ENCODE measurements around the gene EPS8L2. TPM values are rescaled to one million over a fixed set of nuclear protein-coding genes. Genes with fewer than 3 reads are reported as not detected.
A peak's percentile ranks its signal among the peaks of the same experiment; 100 is the strongest.

Gene EPS8L2
- total RNA-seq, 4 donors from 2014 or later = 185 to 259 (median 195) TPM

DNA sequence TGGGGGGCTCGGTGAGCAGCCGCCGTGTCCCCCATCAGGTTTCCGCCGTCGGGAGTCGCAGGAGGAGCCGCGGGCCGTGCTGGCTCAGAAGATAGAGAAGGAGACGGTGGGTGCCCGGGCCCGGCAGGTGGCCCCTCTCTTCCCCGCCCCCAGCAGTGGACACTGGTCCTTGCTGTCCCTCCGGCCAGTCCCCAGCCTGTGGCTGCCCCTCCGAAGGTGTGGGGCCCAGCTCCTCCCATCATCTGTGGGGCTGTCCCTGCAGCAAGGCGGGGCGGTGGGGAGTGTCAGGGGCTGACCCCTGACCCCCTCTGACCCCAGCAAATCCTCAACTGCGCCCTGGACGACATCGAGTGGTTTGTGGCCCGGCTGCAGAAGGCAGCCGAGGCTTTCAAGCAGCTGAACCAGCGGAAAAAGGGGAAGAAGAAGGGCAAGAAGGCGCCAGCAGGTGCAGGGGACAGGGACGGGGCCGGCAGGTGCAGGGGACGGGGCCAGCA lies 15.3 kb downstream of the EPS8L2 start:
- Histone ChIP-seq H3K36me3 (peaks cover 25% of the 10 kb centered on the region in 2 donors), H3K4me3 (replicated peaks in 1 of 3) (no peak overlapping the region), H3K27me3 (no peaks in the 10 kb centered on the region), H3K9me3 (no peaks in the 10 kb centered on the region), H3K4me1 (peaks cover 9 to 11% of the 10 kb centered on the region in 2 donors), H3K27ac (no peak overlapping the region)
- no peak for DNase-seq
- WGBS, 2 donors = 59 to 68% methylated on average over 14 to 22 of the region's 28 CpGs
- TF ChIP-seq, protein P1, sequence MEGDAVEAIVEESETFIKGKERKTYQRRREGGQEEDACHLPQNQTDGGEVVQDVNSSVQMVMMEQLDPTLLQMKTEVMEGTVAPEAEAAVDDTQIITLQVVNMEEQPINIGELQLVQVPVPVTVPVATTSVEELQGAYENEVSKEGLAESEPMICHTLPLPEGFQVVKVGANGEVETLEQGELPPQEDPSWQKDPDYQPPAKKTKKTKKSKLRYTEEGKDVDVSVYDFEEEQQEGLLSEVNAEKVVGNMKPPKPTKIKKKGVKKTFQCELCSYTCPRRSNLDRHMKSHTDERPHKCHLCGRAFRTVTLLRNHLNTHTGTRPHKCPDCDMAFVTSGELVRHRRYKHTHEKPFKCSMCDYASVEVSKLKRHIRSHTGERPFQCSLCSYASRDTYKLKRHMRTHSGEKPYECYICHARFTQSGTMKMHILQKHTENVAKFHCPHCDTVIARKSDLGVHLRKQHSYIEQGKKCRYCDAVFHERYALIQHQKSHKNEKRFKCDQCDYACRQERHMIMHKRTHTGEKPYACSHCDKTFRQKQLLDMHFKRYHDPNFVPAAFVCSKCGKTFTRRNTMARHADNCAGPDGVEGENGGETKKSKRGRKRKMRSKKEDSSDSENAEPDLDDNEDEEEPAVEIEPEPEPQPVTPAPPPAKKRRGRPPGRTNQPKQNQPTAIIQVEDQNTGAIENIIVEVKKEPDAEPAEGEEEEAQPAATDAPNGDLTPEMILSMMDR (IDR thresholded peaks at IDR 0.05) = no peak
- TF ChIP-seq POLR2A (IDR thresholded peaks at IDR 0.05) = no peak
- intact Hi-C loops (cut with DNase I) = loop anchor here (10.0 kb wide), 1 partner anchor 56 kb away; no protein-coding TSS in a partner anchor

DNA sequence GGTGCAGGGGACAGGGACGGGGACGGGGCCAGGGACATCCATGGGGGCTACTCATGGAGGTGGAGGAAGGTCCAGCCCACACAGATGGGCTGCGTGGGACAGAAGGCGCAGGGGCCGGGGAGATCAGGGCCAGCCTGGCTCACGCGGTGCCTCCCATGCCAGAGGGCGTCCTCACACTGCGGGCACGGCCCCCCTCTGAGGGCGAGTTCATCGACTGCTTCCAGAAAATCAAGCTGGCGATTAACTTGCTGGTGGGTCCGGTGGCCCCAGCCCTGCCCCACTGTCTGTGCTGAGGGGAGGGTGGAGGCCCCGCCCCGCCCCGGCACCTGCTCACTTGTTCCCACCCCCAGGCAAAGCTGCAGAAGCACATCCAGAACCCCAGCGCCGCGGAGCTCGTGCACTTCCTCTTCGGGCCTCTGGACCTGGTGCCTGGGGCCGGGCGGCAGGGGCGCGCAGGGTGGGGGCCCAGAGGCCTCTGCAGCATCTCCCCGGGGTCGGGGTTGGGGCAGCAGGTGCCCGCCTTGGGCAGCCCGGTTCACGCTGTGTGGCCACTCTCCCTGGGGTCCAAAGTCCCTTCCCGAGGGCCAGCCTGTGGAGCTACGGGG lies 15.8 kb downstream of the EPS8L2 start:
- Histone ChIP-seq H3K4me1 (peaks cover 14 to 17% of the 10 kb centered on the region in 2 donors), H3K27ac (no peak overlapping the region), H3K4me3 (replicated peaks in 1 of 3) (no peak overlapping the region), H3K36me3 (peaks cover 25% of the 10 kb centered on the region in 2 donors), H3K27me3 (no peaks in the 10 kb centered on the region), H3K9me3 (no peaks in the 10 kb centered on the region)
- no peak for TF ChIP-seq POLR2A (IDR thresholded peaks at IDR 0.05)
- TF ChIP-seq, protein P1 (IDR thresholded peaks at IDR 0.05) = no peak
- intact Hi-C loops (cut with DNase I) = loop anchor here (10.0 kb wide), 1 partner anchor 57 kb away; no protein-coding TSS in a partner anchor
- WGBS, 2 donors = 52 to 63% methylated on average over 15 to 20 of the region's 33 CpGs
- DNase-seq = no peak

DNA sequence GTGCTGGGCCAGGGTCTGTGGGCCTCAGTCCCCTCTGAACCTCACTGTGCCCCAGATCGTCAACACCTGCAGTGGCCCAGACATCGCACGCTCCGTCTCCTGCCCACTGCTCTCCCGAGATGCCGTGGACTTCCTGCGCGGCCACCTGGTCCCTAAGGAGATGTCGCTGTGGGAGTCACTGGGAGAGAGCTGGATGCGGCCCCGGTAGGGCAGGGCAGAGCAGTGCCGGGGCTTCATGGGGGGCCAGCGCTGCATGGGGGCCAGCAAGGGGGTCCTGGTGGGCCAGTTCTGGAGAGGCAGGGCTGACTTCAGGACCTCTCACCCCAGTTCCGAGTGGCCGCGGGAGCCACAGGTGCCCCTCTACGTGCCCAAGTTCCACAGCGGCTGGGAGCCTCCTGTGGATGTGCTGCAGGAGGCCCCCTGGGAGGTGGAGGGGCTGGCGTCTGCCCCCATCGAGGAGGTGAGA lies 16.3 kb downstream of the EPS8L2 start:
- DNase-seq = no peak
- H3K4me1 ChIP-seq = peaks cover 18 to 22% of the 10 kb centered on the region in 2 donors
- intact Hi-C loops (cut with DNase I) = loop anchor here (10.0 kb wide), 1 partner anchor 58 kb away; no protein-coding TSS in a partner anchor
- TF ChIP-seq, protein P1 (IDR thresholded peaks at IDR 0.05) = no peak
- no peak for TF ChIP-seq POLR2A (IDR thresholded peaks at IDR 0.05)
- no peaks in the 10 kb centered on the region for H3K27me3 ChIP-seq
- no peaks in the 10 kb centered on the region for H3K9me3 ChIP-seq
- H3K36me3 ChIP-seq = peaks cover 25% of the 10 kb centered on the region in 2 donors
- H3K27ac ChIP-seq = no peak overlapping the region
- WGBS, 2 donors = 94% methylated on average over 9 of the region's 20 CpGs; no CpG with 5 or more reads in 1 of the 2 donors
- no peak overlapping the region for H3K4me3 ChIP-seq (replicated peaks in 1 of 3)

DNA sequence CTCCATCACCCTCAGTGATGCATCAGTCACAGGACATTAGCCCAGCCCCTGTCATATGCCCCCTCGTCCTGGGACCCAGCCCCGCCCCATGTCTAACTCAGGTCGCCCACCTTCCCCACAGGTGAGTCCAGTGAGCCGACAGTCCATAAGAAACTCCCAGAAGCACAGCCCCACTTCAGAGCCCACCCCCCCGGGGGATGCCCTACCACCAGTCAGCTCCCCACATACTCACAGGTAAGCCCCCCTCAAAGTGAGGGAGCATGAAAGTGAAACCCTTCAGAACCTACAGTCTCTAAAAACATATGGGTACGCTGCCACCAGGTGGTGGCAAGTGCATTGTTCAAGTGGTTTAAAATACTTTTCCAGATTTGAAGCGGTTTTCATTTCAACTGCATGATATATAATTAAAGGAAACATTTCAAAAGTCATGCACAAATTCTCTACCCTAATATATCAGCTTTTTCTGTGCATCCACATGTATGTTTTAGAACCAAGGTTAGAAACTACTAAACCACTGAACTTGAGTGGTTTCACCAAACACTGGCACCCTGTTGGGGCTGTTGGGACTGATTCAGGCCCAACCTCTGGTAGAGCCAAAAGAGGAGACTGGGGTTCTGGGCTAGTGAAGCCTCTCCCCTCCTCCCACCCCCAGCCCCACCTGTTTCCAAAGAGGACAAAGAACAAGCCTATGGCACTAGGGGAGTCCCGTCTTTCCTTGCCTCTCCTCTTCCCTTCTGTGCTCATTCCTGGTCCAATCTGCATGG lies 17.3 kb downstream of the EPS8L2 start:
- DNase-seq = peak; percentile 45 to 46

More for the DNA sequence above, 17.3 kb downstream of the EPS8L2 start:
- 52 to 74% methylated on average over 8 of the region's 8 CpGs for WGBS, 2 donors
- Histone ChIP-seq H3K36me3 (peaks cover 25% of the 10 kb centered on the region in 2 donors), H3K27me3 (no peaks in the 10 kb centered on the region), H3K4me3 (replicated peaks in 1 of 3) (no peak overlapping the region), H3K9me3 (no peaks in the 10 kb centered on the region), H3K27ac (no peak overlapping the region), H3K4me1 (peaks cover 23 to 31% of the 10 kb centered on the region in 2 donors)
- intact Hi-C loops (cut with DNase I) = loop anchor here (10.0 kb wide), 1 partner anchor 59 kb away; no protein-coding TSS in a partner anchor
- TF ChIP-seq, protein P1 (IDR thresholded peaks at IDR 0.05) = peak in 5 of 6 experiments; percentile 31 to 56 (median 49)
- no peak for TF ChIP-seq POLR2A (IDR thresholded peaks at IDR 0.05)
